Measurements from ENCODE around the gene CLDN5. TPM values are rescaled to one million over a fixed set of nuclear protein-coding genes. Genes with fewer than 3 reads are reported as not detected.

The CLDN5 gene
- total RNA-seq, 1 donor from 2014 or later, result not detected

DNA sequence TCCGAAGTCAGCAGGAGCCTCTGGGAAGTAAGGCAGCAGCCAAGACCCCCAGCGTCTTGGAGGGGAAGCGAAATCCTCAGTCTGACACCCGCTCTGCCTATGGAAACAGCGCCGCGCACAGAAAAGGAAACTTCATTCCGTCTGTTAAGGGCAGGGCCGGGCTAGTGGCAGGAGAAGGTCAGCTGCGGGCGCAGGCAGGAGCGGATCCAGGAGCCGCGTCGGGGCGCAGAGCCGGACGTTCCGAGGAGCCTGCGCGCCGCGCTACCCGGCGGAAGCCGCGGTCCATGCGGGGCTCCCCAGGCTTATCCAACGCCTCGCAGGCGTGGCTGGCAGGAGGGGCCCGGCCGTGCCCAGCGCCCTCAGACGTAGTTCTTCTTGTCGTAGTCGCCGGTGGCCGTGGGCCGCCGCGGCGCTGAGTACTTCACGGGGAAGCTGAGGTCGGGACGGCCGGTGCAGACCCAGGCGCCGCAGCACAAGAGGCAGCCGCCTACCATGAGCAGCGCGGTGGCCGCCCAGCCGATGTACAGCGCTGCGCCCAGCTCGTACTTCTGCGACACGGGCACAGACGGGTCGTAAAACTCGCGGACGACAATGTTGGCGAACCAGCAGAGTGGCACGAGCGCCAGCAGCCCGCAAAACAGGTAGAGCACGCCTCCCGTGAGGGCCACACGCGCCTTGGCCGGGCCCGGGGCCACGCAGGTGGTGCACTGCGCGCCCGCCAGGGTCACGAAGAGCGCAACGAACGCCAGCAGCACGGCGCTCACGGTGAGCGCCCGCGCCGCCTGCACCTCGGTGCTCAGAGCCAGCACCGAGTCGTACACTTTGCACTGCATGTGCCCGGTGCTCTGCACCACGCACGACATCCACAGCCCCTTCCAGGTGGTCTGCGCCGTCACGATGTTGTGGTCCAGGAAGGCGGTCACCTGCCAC lies 705 bp downstream of the CLDN5 start:
- Histone ChIP-seq H3K9ac (ENCODE audit: low read length) (no peak overlapping the region), H2AFZ (ENCODE audit: low read depth, low read length) (peak overlapping the region; percentile 60), H3K4me1 (ENCODE audit: insufficient read depth, low read length) (peaks cover 20% of the 10 kb centered on the region), H3K4me2 (ENCODE audit: low read length) (peak overlapping the region; percentile 78), H3K79me2 (ENCODE audit: insufficient read depth, low read length) (no peaks in the 10 kb centered on the region), H3K27me3 (ENCODE audit: insufficient read depth, low read length) (peaks cover 7% of the 10 kb centered on the region), H3K9me3 (ENCODE audit: insufficient read depth, low read depth, low read length) (no peaks in the 10 kb centered on the region), H3K36me3 (ENCODE audit: insufficient read depth, low read length) (no peaks in the 10 kb centered on the region), H4K20me1 (ENCODE audit: insufficient read depth, low read length) (no peaks in the 10 kb centered on the region), H3K4me3 (ENCODE audit: insufficient read depth, low read depth, low read length) (peak overlapping the region; percentile 37), H3K27ac (ENCODE audit: low read depth, low read length) (no peak overlapping the region)
- DNase-seq (ENCODE audit: low read depth), result peak; percentile 26
- Mint-ChIP-seq H3K4me3 (ENCODE audit: unreplicated experiment) (no peak overlapping the region), H3K9me3 (ENCODE audit: unreplicated experiment) (no peaks in the 10 kb centered on the region), H3K4me1 (ENCODE audit: low read depth, unreplicated experiment) (peaks cover 3% of the 10 kb centered on the region), H3K36me3 (ENCODE audit: low read depth, unreplicated experiment) (no peaks in the 10 kb centered on the region), H3K27me3 (ENCODE audit: low read depth, unreplicated experiment) (peaks cover 51% of the 10 kb centered on the region), H3K27ac (ENCODE audit: unreplicated experiment) (no peak overlapping the region)
- FAIRE-seq, result no peak
- TF ChIP-seq, protein P1, sequence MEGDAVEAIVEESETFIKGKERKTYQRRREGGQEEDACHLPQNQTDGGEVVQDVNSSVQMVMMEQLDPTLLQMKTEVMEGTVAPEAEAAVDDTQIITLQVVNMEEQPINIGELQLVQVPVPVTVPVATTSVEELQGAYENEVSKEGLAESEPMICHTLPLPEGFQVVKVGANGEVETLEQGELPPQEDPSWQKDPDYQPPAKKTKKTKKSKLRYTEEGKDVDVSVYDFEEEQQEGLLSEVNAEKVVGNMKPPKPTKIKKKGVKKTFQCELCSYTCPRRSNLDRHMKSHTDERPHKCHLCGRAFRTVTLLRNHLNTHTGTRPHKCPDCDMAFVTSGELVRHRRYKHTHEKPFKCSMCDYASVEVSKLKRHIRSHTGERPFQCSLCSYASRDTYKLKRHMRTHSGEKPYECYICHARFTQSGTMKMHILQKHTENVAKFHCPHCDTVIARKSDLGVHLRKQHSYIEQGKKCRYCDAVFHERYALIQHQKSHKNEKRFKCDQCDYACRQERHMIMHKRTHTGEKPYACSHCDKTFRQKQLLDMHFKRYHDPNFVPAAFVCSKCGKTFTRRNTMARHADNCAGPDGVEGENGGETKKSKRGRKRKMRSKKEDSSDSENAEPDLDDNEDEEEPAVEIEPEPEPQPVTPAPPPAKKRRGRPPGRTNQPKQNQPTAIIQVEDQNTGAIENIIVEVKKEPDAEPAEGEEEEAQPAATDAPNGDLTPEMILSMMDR (IDR thresholded peaks at IDR 0.05; ENCODE audit: insufficient read depth, low read depth, low read length), result no peak
- peak; percentile 50 for TF ChIP-seq EZH2 (IDR thresholded peaks at IDR 0.05; ENCODE audit: insufficient read depth, low read length)

DNA sequence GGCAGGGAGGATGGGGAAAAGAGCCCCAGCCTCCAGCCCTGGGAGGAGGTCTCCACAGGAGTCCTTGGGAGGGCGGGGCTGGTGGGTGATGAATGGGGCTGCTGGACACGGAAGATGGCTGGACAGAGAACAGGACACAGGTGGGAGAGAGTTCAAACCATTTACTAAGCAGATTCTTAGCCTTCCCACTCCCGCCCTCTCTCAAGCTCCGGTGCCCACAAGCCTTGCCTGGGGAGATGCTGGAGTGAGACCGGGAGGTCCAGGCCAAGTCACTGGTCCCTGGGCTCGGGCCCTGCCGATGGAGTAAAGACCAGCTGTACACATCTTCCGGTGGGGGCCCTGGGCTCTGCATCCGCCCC lies 1.4 kb downstream of the CLDN5 start:
- no peaks in the 10 kb centered on the region for H4K20me1 ChIP-seq (ENCODE audit: insufficient read depth, low read length)
- TF ChIP-seq, protein P1 (IDR thresholded peaks at IDR 0.05; ENCODE audit: insufficient read depth, low read depth, low read length), result no peak
- TF ChIP-seq EZH2 (IDR thresholded peaks at IDR 0.05; ENCODE audit: insufficient read depth, low read length), result no peak
- H3K9me3 Mint-ChIP-seq (ENCODE audit: unreplicated experiment), result no peaks in the 10 kb centered on the region
- H3K79me2 ChIP-seq (ENCODE audit: insufficient read depth, low read length), result no peaks in the 10 kb centered on the region
- FAIRE-seq (no peak), DNase-seq (ENCODE audit: low read depth) (no peak)
- H3K4me3 Mint-ChIP-seq (ENCODE audit: unreplicated experiment), result no peak overlapping the region
- peak overlapping the region; percentile 78 for H3K4me2 ChIP-seq (ENCODE audit: low read length)
- no peaks in the 10 kb centered on the region for H3K36me3 ChIP-seq (ENCODE audit: insufficient read depth, low read length)
- H3K36me3 Mint-ChIP-seq (ENCODE audit: low read depth, unreplicated experiment), result no peaks in the 10 kb centered on the region
- H3K9ac ChIP-seq (ENCODE audit: low read length), result no peak overlapping the region
- H3K4me1 ChIP-seq (ENCODE audit: insufficient read depth, low read length), result peaks cover 15% of the 10 kb centered on the region
- H3K27ac Mint-ChIP-seq (ENCODE audit: unreplicated experiment), result no peak overlapping the region
- H3K4me3 ChIP-seq (ENCODE audit: insufficient read depth, low read depth, low read length), result peak overlapping the region; percentile 10
- H3K27me3 ChIP-seq (ENCODE audit: insufficient read depth, low read length), result peaks cover 7% of the 10 kb centered on the region
- no peak overlapping the region for H3K27ac ChIP-seq (ENCODE audit: low read depth, low read length)
- H3K27me3 Mint-ChIP-seq (ENCODE audit: low read depth, unreplicated experiment), result peaks cover 54% of the 10 kb centered on the region
- peak overlapping the region; percentile 60 for H2AFZ ChIP-seq (ENCODE audit: low read depth, low read length)
- peaks cover 4% of the 10 kb centered on the region for H3K4me1 Mint-ChIP-seq (ENCODE audit: low read depth, unreplicated experiment)
- H3K9me3 ChIP-seq (ENCODE audit: insufficient read depth, low read depth, low read length), result no peaks in the 10 kb centered on the region

All from astrocyte (in vitro differentiated cells and primary cell).